GM23338 (cell line): ENCODE data around the gene CMC1. TPM values are rescaled to one million over a fixed set of nuclear protein-coding genes. Genes with fewer than 3 reads are reported as not detected.

Source experiments
- ATAC-seq: fragments of 200-7000 bp; cut with Tn5 transposase; 3 replicates; pipeline ENCODE4 v1.9.1; 2020
- DNase-seq: peaks from one replicate; pipeline ENCODE4 v3.0.0-alpha.2; 2015; ENCODE audit warnings: low spot score
- H2AFZ ChIP-seq: fragments of 200-600 bp; sonication (generic); 2 replicates; pipeline ENCODE4 v1.8.0; 2016; ENCODE audit warnings: antibody characterized with exemption, mild to moderate bottlenecking, moderate library complexity
- H3F3A ChIP-seq: fragments of 200-600 bp; sonication (generic); replicated peaks from 2 replicates; pipeline ENCODE4 v1.8.0; 2017; ENCODE audit warnings: antibody characterized with exemption, mixed run types, low read depth
- H3K27ac ChIP-seq: fragments of 200-600 bp; sonication (generic); 2 replicates; pipeline ENCODE4 v1.6.1; 2016; ENCODE audit warnings: low read depth
- H3K27me3 ChIP-seq: fragments of 200-600 bp; sonication (generic); 2 replicates; pipeline ENCODE4 v1.8.0; 2016; ENCODE audit warnings: mild to moderate bottlenecking, mixed run types, moderate library complexity; ENCODE audit not compliant: insufficient read depth
- H3K36me3 ChIP-seq: fragments of 200-600 bp; sonication (generic); 2 replicates; pipeline ENCODE4 v1.8.0; 2016; ENCODE audit warnings: mild to moderate bottlenecking; ENCODE audit not compliant: insufficient read depth
- H3K4me1 ChIP-seq: fragments of 200-600 bp; sonication (generic); 2 replicates; pipeline ENCODE4 v1.8.0; 2016; ENCODE audit warnings: mild to moderate bottlenecking, moderate library complexity; ENCODE audit not compliant: insufficient read depth
- H3K4me2 ChIP-seq: fragments of 200-600 bp; sonication (generic); 2 replicates; pipeline ENCODE4 v1.7.1; 2017; ENCODE audit warnings: mixed run types
- H3K4me3 ChIP-seq: fragments of 200-600 bp; sonication (generic); 2 replicates; pipeline ENCODE4 v1.6.1; 2016; ENCODE audit warnings: mixed run types
- H3K79me2 ChIP-seq: fragments of 200-600 bp; sonication (generic); replicated peaks from 2 replicates; pipeline ENCODE4 v1.8.0; 2017; ENCODE audit warnings: mild to moderate bottlenecking; ENCODE audit not compliant: insufficient read depth
- H3K9me2 ChIP-seq: fragments of 200-600 bp; sonication (generic); 2 replicates; pipeline ENCODE4 v1.8.0; 2017; ENCODE audit not compliant: insufficient read depth
- H4K20me1 ChIP-seq: fragments of 200-600 bp; sonication (generic); replicated peaks from 2 replicates; pipeline ENCODE4 v1.8.0; 2017; ENCODE audit warnings: mild to moderate bottlenecking; ENCODE audit not compliant: insufficient read depth
- H3K27ac Mint-ChIP-seq: 2 replicates; pipeline ENCODE4 v1.8.0; 2020; ENCODE audit warnings: inconsistent platforms, mild to moderate bottlenecking, moderate library complexity, mixed read lengths
- H3K27me3 Mint-ChIP-seq: 3 replicates; pipeline ENCODE4 v1.8.0; 2022; ENCODE audit warnings: low read depth, mild to moderate bottlenecking, moderate library complexity, mixed read lengths, inconsistent platforms; ENCODE audit not compliant: insufficient read depth, poor library complexity
- H3K36me3 Mint-ChIP-seq: 3 replicates; pipeline ENCODE4 v1.8.0; 2021; ENCODE audit warnings: low read depth, mild to moderate bottlenecking, inconsistent platforms, moderate library complexity, mixed read lengths
- H3K4me1 Mint-ChIP-seq: 3 replicates; pipeline ENCODE4 v1.8.0; 2020; ENCODE audit warnings: mild to moderate bottlenecking, inconsistent platforms, mixed read lengths
- H3K4me3 Mint-ChIP-seq: 3 replicates; pipeline ENCODE4 v1.8.0; 2021; ENCODE audit warnings: moderate library complexity, mild to moderate bottlenecking, inconsistent platforms, mixed read lengths
- H3K9me3 Mint-ChIP-seq: 3 replicates; pipeline ENCODE4 v1.8.0; 2020; ENCODE audit warnings: moderate library complexity, mild to moderate bottlenecking, inconsistent platforms, mixed read lengths
- EZH2 ChIP-seq: fragments of 200-600 bp; sonication (generic); IDR thresholded peaks from one replicate; pipeline ENCODE4 v1.8.0; 2017; ENCODE audit warnings: antibody characterized with exemption, mild to moderate bottlenecking, low read depth; ENCODE audit not compliant: unreplicated experiment
- EZH2phosphoT487 ChIP-seq: fragments of 200-600 bp; sonication (generic); IDR thresholded peaks from one replicate; pipeline ENCODE4 v1.8.1; 2018; ENCODE audit warnings: antibody characterized with exemption; ENCODE audit not compliant: unreplicated experiment
- JUNB ChIP-seq: IDR thresholded peaks from one replicate; pipeline ENCODE4 v1.6.1; 2016; ENCODE audit warnings: antibody characterized with exemption; ENCODE audit not compliant: unreplicated experiment
- NANOG ChIP-seq: IDR thresholded peaks from 2 replicates; pipeline ENCODE4 v1.6.1; 2016; ENCODE audit warnings: antibody characterized with exemption, borderline replicate concordance
- REST ChIP-seq: IDR thresholded peaks from one replicate; pipeline ENCODE4 v1.6.1; 2018; ENCODE audit warnings: antibody characterized with exemption; ENCODE audit not compliant: unreplicated experiment
- STAT1 ChIP-seq: IDR thresholded peaks from one replicate; pipeline ENCODE4 v1.6.1; 2016; ENCODE audit warnings: antibody characterized with exemption; ENCODE audit not compliant: unreplicated experiment
- polyA plus RNA-seq: library from polyadenylated mRNA; unstranded; fragments of >200 nt; fragmentation: Nextera tagmentation; extraction: Ambion mirVana; gene quantifications from 2 replicates; pipeline ENCODE4 v1.2.1, GENCODE V29; 2016
- total RNA-seq: library from RNA; depleted of rRNA; stranded (reverse); fragments of >200 nt; shearing (Covaris generic); gene quantifications from 2 replicates; pipeline ENCODE4 v1.2.3, GENCODE V29; 2014
- TF ChIP-seq, protein P1 (sequence below): IDR thresholded peaks from 2 replicates; pipeline ENCODE4 v1.6.1; 2016; ENCODE audit warnings: antibody characterized with exemption
- TF ChIP-seq, protein P2 (sequence below): fragments of 250-450 bp; sonication (Bioruptor Pico); IDR thresholded peaks from 2 replicates; pipeline ENCODE4 v1.5.0; 2020; ENCODE audit warnings: mild to moderate bottlenecking, moderate library complexity

Gene CMC1
- total and polyA plus RNA-seq, 2 experiments from 2014 or later, result 9.2 to 144 TPM

DNA sequence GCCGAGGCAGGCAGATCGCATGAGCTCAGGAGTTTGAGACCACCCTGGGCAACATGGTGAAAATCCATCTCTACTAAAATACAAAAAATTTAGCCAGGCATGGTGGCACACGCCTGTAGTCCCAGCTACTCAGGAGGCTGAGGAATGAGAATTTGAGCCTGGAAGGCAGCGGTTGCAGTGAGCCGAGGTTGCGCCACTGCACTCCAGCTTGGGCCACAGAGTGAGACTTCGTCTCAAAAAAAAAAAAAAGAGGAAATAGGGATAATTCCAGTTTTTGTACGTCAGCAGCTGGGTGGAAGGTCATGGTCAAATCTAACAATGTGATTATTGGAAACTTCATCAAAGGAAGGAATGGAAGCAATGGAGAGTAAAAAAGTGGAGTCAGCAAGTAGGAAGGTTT, 3.1 kb downstream of the CMC1 start:
- Mint-ChIP-seq H3K27me3 (peaks cover 2% of the 10 kb centered on the region), H3K27ac (no peak overlapping the region), H3K9me3 (no peaks in the 10 kb centered on the region; the same call in 2 of the 3 replicates), H3K4me1 (peaks cover 69% of the 10 kb centered on the region), H3K36me3 (peaks cover 6% of the 10 kb centered on the region; the same call in 2 of the 3 replicates), H3K4me3 (no peak overlapping the region)
- no peaks in the 10 kb centered on the region for H3F3A ChIP-seq
- peaks cover 68% of the 10 kb centered on the region for H3K79me2 ChIP-seq
- peaks cover 57% of the 10 kb centered on the region for H3K4me1 ChIP-seq
- no peak overlapping the region for H3K27ac ChIP-seq
- no peaks in the 10 kb centered on the region for H3K36me3 ChIP-seq
- no peak overlapping the region for H2AFZ ChIP-seq
- no peaks in the 10 kb centered on the region for H3K27me3 ChIP-seq
- ATAC-seq, result no peak
- no peak overlapping the region for H3K4me3 ChIP-seq
- no peak for DNase-seq
- H4K20me1 ChIP-seq, result no peaks in the 10 kb centered on the region
- H3K4me2 ChIP-seq, result no peak overlapping the region
- H3K9me2 ChIP-seq, result no peaks in the 10 kb centered on the region
- TF ChIP-seq NANOG, result no peak
- TF ChIP-seq, protein P1, sequence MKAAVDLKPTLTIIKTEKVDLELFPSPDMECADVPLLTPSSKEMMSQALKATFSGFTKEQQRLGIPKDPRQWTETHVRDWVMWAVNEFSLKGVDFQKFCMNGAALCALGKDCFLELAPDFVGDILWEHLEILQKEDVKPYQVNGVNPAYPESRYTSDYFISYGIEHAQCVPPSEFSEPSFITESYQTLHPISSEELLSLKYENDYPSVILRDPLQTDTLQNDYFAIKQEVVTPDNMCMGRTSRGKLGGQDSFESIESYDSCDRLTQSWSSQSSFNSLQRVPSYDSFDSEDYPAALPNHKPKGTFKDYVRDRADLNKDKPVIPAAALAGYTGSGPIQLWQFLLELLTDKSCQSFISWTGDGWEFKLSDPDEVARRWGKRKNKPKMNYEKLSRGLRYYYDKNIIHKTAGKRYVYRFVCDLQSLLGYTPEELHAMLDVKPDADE, result no peak
- TF ChIP-seq EZH2phosphoT487, result no peak
- TF ChIP-seq JUNB, result no peak
- no peak for TF ChIP-seq STAT1

DNA sequence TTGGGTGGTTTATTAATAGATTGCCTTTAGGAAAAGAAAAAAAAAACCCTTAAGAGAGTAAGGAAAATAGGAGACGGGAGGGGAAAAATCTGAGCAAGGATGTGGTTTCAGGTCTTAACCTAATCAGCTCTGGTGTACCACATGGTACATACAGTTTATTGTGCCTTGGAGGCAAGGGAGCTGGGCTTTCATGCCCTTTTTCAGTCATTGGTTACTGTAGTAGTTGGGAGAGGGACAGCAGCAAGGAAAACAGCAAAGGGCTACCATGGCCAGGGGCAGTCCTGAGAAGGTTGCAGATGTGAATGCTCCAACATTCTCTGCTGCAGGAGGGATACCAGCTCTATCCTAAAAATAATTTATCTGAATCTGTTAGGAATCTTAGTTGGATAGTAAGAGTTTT, 5.9 kb downstream of the CMC1 start:
- H3K4me3 ChIP-seq, result no peak overlapping the region
- H3K79me2 ChIP-seq, result peaks cover 75% of the 10 kb centered on the region
- Mint-ChIP-seq H3K36me3 (peaks cover 6% of the 10 kb centered on the region; the same call in 2 of the 3 replicates), H3K4me1 (peaks cover 62% of the 10 kb centered on the region), H3K4me3 (no peak overlapping the region), H3K27me3 (peaks cover 2% of the 10 kb centered on the region), H3K9me3 (no peaks in the 10 kb centered on the region; the same call in 2 of the 3 replicates), H3K27ac (0 out of 2 replicates have a peak overlapping the region, but pooled peaks have one; percentile 66)
- no peaks in the 10 kb centered on the region for H3K27me3 ChIP-seq
- no peaks in the 10 kb centered on the region for H3K9me2 ChIP-seq
- peaks cover 52% of the 10 kb centered on the region for H3K4me1 ChIP-seq
- DNase-seq (no peak), ATAC-seq (peak; percentile 42)
- TF ChIP-seq, protein P2, sequence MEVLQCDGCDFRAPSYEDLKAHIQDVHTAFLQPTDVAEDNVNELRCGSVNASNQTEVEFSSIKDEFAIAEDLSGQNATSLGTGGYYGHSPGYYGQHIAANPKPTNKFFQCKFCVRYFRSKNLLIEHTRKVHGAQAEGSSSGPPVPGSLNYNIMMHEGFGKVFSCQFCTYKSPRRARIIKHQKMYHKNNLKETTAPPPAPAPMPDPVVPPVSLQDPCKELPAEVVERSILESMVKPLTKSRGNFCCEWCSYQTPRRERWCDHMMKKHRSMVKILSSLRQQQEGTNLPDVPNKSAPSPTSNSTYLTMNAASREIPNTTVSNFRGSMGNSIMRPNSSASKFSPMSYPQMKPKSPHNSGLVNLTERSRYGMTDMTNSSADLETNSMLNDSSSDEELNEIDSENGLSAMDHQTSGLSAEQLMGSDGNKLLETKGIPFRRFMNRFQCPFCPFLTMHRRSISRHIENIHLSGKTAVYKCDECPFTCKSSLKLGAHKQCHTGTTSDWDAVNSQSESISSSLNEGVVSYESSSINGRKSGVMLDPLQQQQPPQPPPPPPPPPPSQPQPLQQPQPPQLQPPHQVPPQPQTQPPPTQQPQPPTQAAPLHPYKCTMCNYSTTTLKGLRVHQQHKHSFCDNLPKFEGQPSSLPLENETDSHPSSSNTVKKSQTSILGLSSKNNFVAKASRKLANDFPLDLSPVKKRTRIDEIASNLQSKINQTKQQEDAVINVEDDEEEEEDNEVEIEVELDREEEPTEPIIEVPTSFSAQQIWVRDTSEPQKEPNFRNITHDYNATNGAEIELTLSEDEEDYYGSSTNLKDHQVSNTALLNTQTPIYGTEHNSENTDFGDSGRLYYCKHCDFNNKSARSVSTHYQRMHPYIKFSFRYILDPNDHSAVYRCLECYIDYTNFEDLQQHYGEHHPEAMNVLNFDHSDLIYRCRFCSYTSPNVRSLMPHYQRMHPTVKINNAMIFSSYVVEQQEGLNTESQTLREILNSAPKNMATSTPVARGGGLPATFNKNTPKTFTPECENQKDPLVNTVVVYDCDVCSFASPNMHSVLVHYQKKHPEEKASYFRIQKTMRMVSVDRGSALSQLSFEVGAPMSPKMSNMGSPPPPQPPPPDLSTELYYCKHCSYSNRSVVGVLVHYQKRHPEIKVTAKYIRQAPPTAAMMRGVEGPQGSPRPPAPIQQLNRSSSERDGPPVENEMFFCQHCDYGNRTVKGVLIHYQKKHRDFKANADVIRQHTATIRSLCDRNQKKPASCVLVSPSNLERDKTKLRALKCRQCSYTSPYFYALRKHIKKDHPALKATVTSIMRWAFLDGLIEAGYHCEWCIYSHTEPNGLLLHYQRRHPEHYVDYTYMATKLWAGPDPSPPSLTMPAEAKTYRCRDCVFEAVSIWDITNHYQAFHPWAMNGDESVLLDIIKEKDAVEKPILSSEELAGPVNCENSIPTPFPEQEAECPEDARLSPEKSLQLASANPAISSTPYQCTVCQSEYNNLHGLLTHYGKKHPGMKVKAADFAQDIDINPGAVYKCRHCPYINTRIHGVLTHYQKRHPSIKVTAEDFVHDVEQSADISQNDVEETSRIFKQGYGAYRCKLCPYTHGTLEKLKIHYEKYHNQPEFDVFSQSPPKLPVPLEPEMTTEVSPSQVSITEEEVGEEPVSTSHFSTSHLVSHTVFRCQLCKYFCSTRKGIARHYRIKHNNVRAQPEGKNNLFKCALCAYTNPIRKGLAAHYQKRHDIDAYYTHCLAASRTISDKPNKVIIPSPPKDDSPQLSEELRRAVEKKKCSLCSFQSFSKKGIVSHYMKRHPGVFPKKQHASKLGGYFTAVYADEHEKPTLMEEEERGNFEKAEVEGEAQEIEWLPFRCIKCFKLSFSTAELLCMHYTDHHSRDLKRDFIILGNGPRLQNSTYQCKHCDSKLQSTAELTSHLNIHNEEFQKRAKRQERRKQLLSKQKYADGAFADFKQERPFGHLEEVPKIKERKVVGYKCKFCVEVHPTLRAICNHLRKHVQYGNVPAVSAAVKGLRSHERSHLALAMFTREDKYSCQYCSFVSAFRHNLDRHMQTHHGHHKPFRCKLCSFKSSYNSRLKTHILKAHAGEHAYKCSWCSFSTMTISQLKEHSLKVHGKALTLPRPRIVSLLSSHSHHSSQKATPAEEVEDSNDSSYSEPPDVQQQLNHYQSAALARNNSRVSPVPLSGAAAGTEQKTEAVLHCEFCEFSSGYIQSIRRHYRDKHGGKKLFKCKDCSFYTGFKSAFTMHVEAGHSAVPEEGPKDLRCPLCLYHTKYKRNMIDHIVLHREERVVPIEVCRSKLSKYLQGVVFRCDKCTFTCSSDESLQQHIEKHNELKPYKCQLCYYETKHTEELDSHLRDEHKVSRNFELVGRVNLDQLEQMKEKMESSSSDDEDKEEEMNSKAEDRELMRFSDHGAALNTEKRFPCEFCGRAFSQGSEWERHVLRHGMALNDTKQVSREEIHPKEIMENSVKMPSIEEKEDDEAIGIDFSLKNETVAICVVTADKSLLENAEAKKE, result no peak
- TF ChIP-seq REST (peak; percentile 34), JUNB (no peak), NANOG (no peak), EZH2 (no peak)
- H2AFZ ChIP-seq, result no peak overlapping the region
- H3K27ac ChIP-seq, result no peak overlapping the region
- H3F3A ChIP-seq, result no peaks in the 10 kb centered on the region
- H3K4me2 ChIP-seq, result no peak overlapping the region
- no peaks in the 10 kb centered on the region for H3K36me3 ChIP-seq
- 0 out of 2 replicates have a peak, but pooled peaks cover 5% of the 10 kb centered on the region for H4K20me1 ChIP-seq
